Measurements from ENCODE around the gene KCNJ10.

KCNJ10 gene

DNA sequence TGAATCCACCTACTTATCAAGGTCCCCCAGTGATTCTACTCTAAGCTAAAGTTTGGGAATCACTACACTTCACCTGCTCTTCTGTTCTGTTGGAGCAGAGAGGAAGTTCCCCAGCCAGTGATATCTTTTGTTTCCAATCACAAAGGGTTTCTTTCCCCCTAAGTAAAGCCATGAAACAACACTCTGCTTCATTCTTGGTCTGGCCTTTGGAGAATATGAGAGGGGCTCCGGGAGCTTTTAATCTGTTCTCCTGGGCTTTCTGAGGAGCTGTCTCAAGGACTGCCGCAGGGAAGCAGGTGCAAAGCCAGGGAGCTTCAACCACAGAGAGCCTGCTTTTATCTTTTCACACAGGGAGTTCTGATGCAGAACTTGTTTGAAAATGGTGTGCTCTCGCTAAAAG, 105.8 kb downstream of the KCNJ10 start:
- TF ChIP-seq, protein P1, sequence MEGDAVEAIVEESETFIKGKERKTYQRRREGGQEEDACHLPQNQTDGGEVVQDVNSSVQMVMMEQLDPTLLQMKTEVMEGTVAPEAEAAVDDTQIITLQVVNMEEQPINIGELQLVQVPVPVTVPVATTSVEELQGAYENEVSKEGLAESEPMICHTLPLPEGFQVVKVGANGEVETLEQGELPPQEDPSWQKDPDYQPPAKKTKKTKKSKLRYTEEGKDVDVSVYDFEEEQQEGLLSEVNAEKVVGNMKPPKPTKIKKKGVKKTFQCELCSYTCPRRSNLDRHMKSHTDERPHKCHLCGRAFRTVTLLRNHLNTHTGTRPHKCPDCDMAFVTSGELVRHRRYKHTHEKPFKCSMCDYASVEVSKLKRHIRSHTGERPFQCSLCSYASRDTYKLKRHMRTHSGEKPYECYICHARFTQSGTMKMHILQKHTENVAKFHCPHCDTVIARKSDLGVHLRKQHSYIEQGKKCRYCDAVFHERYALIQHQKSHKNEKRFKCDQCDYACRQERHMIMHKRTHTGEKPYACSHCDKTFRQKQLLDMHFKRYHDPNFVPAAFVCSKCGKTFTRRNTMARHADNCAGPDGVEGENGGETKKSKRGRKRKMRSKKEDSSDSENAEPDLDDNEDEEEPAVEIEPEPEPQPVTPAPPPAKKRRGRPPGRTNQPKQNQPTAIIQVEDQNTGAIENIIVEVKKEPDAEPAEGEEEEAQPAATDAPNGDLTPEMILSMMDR (conservative IDR thresholded peaks at IDR 0.05; ENCODE audit: control insufficient read depth, insufficient read depth, low read depth, low read length), result no peak
- H3K4me3 ChIP-seq (ENCODE audit: control insufficient read depth, low read depth, low read length), result no peak overlapping the region
- DNase-seq (ENCODE audit: low read depth), result no peak

DNA sequence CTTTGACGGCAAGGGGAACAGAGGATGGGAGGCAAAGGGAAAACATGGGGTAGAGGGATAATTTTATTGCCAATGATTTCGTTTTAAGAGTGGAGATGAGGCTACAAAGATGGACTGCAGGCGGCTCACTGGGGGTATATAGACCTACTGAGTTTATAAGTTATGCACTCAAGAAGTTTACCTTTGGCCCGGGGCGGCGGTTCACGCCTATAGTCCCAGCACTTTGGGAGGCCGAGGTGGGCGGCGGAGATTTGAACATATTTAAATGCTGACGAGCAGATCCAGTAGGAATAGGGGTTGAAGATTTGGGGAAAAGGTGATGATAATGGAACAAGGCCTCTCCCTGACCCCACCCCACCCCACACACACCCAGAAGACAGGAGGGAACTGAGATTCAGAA, 107.8 kb downstream of the KCNJ10 start:
- no peak for DNase-seq (ENCODE audit: low read depth)
- H3K4me3 ChIP-seq (ENCODE audit: control insufficient read depth, low read depth, low read length), result no peak overlapping the region
- TF ChIP-seq, protein P1 (conservative IDR thresholded peaks at IDR 0.05; ENCODE audit: control insufficient read depth, insufficient read depth, low read depth, low read length), result no peak

DNA sequence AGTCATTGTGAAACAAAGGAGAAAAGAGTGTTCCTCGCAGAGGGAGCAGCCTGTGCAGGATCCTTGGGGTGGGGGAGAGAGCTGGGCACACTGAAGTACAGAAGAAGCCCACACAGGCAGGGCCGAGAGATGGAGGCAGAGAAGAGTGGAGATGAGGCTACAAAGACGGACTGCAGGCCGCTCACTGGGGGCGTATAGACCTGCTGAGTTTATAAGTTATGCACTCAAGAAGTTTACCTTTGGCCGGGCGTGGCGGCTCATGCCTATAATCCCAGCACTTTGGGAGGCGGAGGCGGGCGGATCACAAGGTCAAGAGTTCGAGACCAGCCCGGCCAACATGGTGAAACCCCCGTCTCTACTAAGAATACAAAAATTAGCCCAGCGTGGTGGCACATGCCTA, 108.3 kb downstream of the KCNJ10 start:
- TF ChIP-seq, protein P1 (conservative IDR thresholded peaks at IDR 0.05; ENCODE audit: control insufficient read depth, insufficient read depth, low read depth, low read length), result no peak
- peak overlapping the region; percentile 50 for H3K4me3 ChIP-seq (ENCODE audit: control insufficient read depth, low read depth, low read length)
- no peak for DNase-seq (ENCODE audit: low read depth)

DNA sequence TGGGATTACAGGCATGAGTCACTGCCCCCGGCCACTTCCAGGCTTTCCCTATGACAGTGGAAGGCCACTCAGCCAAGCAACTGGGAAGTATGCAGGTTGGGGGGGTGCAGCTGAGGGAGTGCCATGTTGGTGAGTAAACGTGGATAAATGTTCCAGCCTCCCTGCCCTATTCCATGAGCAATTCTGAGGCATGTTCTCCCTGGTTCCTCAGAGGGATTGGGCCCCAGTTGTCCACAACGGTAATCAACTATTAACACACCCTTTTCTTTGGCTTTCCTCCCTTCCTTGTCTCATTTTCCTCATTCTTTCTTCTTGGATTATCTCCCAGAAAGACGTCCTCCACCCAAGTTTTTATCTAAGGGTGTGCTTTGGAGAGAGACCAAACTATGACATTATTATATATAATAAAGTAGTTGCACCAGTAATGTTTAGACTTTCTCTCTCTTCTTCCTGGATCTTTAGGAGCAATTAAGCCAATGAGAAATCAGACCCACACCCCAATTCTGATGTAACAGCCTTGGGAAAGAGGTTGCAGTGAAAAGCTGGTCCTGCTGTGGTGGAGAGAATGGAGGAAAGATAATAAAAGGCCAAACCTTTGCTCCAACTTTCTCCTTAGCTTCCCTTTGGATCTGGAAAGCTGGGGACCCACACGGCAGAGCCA, 109.1 kb downstream of the KCNJ10 start:
- peak overlapping the region; percentile 50 for H3K4me3 ChIP-seq (ENCODE audit: control insufficient read depth, low read depth, low read length)
- TF ChIP-seq, protein P1 (conservative IDR thresholded peaks at IDR 0.05; ENCODE audit: control insufficient read depth, insufficient read depth, low read depth, low read length), result no peak
- DNase-seq (ENCODE audit: low read depth), result peak; percentile 97

DNA sequence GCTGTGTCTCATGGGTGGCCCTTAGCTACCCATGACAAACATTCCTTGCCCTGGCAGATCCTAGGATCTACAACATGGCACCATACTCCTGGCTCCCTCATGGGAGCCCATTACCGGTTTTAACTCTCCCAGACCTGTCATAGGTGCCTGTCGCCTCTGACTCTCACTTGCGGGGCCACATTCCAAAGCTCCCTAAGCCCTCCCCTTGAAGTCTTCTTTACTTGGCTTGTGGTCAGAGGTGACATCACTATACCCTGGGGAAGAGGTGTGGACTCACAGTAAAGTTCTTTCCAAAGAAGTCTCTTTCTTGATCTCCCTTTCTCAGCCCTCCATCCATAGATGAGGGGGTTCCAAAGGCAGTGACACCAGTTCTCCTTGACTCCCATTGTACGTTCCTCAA, 110.5 kb downstream of the KCNJ10 start:
- TF ChIP-seq, protein P1 (conservative IDR thresholded peaks at IDR 0.05; ENCODE audit: control insufficient read depth, insufficient read depth, low read depth, low read length), result no peak
- H3K4me3 ChIP-seq (ENCODE audit: control insufficient read depth, low read depth, low read length), result no peak overlapping the region
- DNase-seq (ENCODE audit: low read depth), result peak; percentile 46

DNA sequence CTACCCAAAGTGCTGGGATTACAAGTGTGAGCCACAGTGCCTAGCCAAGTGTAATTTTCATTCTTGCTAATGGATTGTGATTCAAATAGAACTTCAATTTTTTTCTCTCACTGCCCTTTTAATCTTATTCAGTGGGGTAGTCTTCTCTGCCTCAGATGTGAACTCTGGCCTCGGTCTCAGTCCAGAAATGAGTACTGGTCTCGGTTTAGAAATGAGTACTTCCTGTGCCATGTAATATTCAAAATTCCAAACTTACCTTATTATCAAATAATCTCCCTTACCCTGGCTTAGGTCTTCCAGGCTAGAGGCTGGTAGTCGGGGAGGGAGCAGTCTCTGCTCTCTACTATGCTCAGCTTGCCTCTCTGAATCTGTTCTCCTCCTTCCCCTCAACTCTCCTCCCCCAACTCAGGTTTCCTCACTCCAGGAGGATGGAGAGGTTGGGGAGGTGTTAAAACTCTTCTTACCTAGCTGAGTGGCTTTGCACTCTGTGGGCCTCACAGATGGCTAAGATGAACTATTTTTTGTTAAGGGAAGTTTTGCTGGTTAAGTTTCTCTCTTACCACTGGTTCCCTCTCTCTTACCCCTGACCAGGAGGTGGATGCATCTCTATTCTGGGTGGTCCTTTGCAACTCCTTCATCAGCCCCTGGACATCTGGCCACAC, 111.1 kb downstream of the KCNJ10 start:
- TF ChIP-seq, protein P1 (conservative IDR thresholded peaks at IDR 0.05; ENCODE audit: control insufficient read depth, insufficient read depth, low read depth, low read length), result no peak
- H3K4me3 ChIP-seq (ENCODE audit: control insufficient read depth, low read depth, low read length), result no peak overlapping the region
- DNase-seq (ENCODE audit: low read depth), result no peak

All from fibroblast of mammary gland (primary cell).